ENCODE results near the gene PTPN14.
A peak's percentile ranks its signal among the peaks of the same experiment; 100 is the strongest.

Gene PTPN14

DNA sequence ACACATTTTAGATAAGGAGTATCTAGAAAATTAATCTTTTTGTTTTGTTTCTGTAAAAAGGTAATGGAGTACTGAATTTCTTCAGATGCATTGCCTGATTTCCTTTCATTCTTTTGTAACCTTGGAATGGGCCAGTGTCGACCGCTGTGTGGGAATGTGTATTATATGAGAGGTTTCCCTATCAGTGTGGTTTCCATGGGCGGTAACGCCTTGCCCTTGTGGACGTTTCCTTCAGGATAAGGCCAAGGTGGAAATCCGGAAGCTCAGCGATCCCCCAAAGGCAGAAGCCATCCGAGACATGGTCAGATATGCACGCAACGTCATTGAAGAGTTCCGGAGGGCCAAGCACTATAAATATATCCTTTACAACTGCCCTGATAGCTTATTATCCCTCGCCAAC lies 220.7 kb downstream of the PTPN14 start:
- no peak for DNase-seq (ENCODE audit: low spot score)

- DNase-seq (ENCODE audit: low spot score) = no peak
These were observed 221.2 kb downstream of the PTPN14 start for GRCh38 chr1:214330222-214330621.

DNA sequence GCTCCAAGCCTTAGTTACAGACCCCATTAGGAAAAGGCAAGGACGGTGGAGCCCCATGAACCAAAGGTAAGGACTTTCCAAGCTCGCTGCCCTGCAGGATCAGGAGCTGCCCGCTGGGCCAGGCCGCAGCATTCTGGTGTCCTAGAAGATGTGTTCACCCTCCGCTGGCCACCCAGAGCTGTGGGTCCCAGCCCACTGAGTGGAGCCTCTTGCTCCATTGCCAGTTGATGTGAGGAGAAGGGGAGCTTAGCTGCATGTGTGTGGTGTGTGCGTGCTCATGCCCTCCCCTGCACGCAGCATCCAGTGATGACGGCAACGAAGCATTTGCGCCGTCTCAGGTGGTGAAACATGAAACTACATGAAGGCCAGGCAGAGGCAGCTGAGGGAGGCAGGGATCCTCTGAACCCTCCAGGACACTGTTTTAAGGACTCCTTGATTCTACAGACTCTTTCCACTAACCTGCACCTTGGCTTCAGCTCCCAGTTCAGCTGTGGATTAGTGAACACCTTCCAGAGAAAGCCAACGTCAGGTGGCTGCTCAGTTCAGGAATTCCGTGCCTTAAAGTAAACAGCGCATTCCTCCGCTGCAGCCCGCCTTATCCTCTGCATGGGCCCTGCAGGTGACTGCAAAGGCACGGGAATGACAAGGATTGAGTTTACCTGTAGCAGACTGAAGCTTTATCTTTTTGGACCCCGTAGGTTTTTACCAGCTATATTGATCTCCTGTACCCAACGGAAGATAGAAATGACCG lies 221.8 kb downstream of the PTPN14 start:
- no peak for DNase-seq (ENCODE audit: low spot score)

GRCh38 chr1:214328770-214329469 lies 222.5 kb downstream of the PTPN14 start:
- peak; percentile 54 for DNase-seq (ENCODE audit: low spot score)

DNA sequence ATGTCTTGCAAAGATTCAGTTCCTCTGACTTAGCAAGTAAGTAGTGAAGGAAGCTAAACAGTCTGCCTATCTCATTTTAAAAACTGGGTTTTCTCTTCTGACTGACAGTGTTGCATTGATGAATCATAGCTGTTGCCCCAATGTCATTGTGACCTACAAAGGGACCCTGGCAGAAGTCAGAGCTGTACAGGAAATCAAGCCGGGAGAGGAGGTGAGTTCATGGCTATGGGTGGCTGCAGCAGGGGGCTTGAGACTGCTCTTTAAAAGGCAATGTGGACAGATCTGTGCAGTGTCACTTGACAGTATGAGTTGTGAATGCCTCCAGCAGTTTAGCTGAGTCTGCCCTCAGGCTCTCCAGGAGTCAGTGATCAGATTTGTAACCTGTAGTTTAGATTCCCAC lies 223.9 kb downstream of the PTPN14 start:
- DNase-seq (ENCODE audit: low spot score) = no peak

GRCh38 chr1:214326406-214326805 lies 225.0 kb downstream of the PTPN14 start:
- no peak for DNase-seq (ENCODE audit: low spot score)

GRCh38 chr1:214324896-214325800 lies 226.3 kb downstream of the PTPN14 start:
- DNase-seq (ENCODE audit: low spot score) = no peak

GRCh38 chr1:214321705-214322453 lies 229.5 kb downstream of the PTPN14 start:
- DNase-seq (ENCODE audit: low spot score) = no peak

DNA sequence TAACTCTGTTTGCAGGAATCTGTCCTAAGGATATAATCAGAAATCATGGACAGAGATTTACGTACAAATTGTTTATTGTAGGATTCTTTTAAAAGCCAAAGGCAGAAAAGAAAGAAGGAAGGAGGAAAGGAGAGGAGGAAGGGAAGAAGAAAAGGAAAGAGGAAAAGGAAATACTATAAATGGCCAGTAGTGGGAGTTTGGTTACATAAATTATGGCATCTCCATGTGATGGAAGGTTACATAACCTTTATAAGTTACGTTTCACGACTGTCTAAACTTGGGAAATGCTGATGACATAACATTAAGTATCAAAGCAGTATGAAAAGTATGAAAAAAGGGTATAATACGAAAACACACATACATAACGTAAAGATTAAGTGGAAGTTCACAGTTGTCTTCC lies 231.5 kb downstream of the PTPN14 start:
- DNase-seq (ENCODE audit: low spot score) = no peak

DNA sequence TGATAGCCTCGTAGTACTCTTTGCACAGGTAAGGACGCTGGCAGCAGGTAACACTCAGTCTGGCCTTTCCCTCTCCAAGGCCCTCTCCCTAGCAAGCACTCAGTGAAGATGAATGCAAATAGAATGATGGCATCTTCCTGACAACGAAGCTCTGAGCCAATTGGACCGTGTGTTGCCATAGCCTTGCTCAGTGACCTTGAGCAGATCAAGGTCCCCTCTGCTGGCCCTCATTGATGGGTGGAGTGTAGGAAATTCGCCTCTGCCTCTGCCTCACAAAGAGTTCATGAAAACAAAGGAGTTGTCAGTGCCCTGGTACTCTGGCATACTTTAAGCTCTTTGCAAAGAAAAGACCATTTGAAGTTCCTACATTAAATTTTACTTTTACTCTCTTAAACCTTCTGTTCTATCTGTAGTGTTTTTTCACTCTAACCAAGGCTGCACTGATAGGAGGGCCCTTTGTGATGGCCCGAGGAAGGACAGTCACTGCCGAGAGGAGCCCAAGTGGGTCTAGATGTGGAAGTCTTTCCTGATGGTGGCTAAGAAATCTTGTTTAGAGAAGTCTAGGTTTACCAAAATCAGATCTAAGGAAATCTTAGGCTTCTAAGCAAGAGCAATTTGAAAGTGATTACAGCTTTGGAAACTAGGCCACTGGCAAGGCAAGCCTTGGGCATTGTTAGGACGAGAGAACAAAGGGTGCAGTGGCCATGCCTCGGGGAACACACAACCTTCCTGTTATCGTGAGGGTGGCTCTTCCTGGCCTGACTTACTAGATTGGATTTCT lies 232.3 kb downstream of the PTPN14 start:
- no peak for DNase-seq (ENCODE audit: low spot score)

GRCh38 chr1:214318356-214318755 lies 233.0 kb downstream of the PTPN14 start:
- DNase-seq (ENCODE audit: low spot score) = no peak

DNA sequence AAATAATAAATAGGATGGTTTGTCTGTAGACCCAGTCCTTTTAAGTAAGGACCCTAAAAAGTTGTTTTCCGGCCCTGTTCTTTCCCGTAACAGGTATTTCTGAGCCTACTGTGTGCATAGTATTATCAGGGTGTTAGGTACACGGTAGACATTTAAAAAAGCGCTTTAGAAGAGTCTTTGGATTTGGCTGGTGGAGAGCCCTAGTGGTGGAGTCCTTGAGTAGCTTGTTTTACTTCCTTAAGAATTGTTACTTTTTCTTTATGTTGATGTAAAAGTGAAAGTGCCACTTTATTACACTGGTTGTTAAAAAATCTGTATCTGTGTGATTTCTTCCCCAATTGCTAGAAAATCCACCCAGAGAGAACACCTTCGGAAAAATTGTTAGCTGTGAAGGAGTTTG lies 233.7 kb downstream of the PTPN14 start:
- DNase-seq (ENCODE audit: low spot score) = no peak

DNA sequence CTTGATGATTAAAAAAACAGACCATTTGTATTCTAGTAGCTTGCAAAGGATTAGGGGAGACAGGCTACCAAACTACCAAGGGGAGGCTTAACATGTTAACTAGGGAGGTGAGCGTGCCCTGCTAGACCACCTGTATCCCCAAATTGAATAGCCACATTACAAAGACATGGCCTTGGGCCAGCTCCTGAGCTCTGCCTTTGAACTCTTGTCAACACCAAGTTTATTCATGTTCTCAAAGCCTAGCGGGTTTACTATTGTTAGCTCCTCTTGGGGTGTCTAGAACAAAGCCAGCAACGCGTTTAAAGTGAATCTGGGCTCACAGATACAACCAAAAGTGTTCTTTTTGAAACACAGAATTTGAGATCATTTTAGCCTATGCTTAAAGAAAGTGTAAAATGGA lies 234.1 kb downstream of the PTPN14 start:
- DNase-seq (ENCODE audit: low spot score) = no peak

GRCh38 chr1:214316593-214316992 lies 234.8 kb downstream of the PTPN14 start:
- DNase-seq (ENCODE audit: low spot score) = no peak

- no peak for DNase-seq (ENCODE audit: low spot score)
These were observed 237.1 kb downstream of the PTPN14 start for GRCh38 chr1:214314178-214314843.

- no peak for DNase-seq (ENCODE audit: low spot score)
These were observed 238.8 kb downstream of the PTPN14 start for GRCh38 chr1:214312530-214313051.

- no peak for DNase-seq (ENCODE audit: low spot score)
These were observed 240.4 kb downstream of the PTPN14 start for GRCh38 chr1:214310777-214311690.

DNA sequence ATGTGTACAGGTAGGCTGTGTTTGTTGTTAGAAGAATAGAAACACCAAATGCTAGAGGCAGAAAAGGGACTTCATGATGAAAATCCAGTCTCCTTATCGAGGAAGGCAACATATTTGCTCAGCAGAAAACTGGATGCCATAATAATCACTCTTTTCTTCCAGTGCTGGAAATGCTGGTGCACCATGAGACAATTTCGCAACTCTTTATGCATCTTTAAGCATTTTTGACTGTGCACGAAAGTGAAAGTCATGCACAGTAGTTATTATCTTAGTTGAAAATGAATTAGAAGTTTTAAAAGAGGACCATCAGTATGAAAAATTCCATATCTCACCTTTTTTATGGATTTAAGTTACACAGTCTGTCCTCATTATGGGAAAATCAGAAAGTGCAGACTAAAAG lies 241.4 kb downstream of the PTPN14 start:
- DNase-seq (ENCODE audit: low spot score) = no peak

- DNase-seq (ENCODE audit: low spot score) = no peak
These were observed 245.1 kb downstream of the PTPN14 start for GRCh38 chr1:214306269-214306668.
